ENCODE data around the gene FBXL13.
A peak's percentile ranks its signal among the peaks of the same experiment; 100 is the strongest.
"Not testable (repeated sequence)": the region's sequence is repeated elsewhere in the genome, so short reads cannot be mapped to it uniquely, and the experiment has no call there.

The FBXL13 gene

GRCh38 chr7:102913826-102914225, 160.8 kb downstream of the FBXL13 start:
- Histone ChIP-seq H3K4me3 (ENCODE audit: low read depth, low read length) (peak overlapping the region; percentile 69), H3K36me3 (replicated peaks) (peaks cover 3% of the 10 kb centered on the region), H3K27ac (peak overlapping the region; percentile 94), H3K27me3 (replicated peaks) (no peaks in the 10 kb centered on the region)
- DNase-seq, result peak; percentile 24
- in situ Hi-C loops (cut with HindIII; ENCODE audit: low pct_ligation_motif_present, low sequenced_read_pairs), result no loop called here
- TF ChIP-seq CTCF (IDR thresholded peaks at IDR 0.05; ENCODE audit: low read depth, low read length, missing control alignments), result no peak

- Histone ChIP-seq H3K27ac (peak within 1 kb of the TSS; percentile 94), H3K36me3 (replicated peaks) (no peaks in the 10 kb centered on the region), H3K27me3 (replicated peaks) (no peaks in the 10 kb centered on the region), H3K4me3 (ENCODE audit: low read depth, low read length) (peak within 1 kb of the TSS; percentile 69)
- no peak for TF ChIP-seq CTCF (IDR thresholded peaks at IDR 0.05; ENCODE audit: low read depth, low read length, missing control alignments)
- in situ Hi-C loops (cut with HindIII; ENCODE audit: low pct_ligation_motif_present, low sequenced_read_pairs), result no loop called here
- DNase-seq, result peak; percentile 96
These were observed 161.9 kb downstream of the FBXL13 start, which contains the start of gene LRRC17 for GRCh38 chr7:102912742-102913141. Gene LRRC17, plus strand, starts transcription at chr7:102913000. Its CDS starts 20,914 bp downstream, at chr7:102933914.

- Histone ChIP-seq H3K4me3 (ENCODE audit: low read depth, low read length) (no peak overlapping the region), H3K27me3 (replicated peaks) (no peaks in the 10 kb centered on the region), H3K27ac (no peak overlapping the region), H3K36me3 (replicated peaks) (no peaks in the 10 kb centered on the region)
- in situ Hi-C loops (cut with HindIII; ENCODE audit: low pct_ligation_motif_present, low sequenced_read_pairs), result no loop called here
- TF ChIP-seq CTCF (IDR thresholded peaks at IDR 0.05; ENCODE audit: low read depth, low read length, missing control alignments), result no peak
- no peak for DNase-seq
These were observed 165.9 kb downstream of the FBXL13 start for GRCh38 chr7:102908676-102909075.

- DNase-seq; in situ Hi-C loops (cut with HindIII; ENCODE audit: low pct_ligation_motif_present, low sequenced_read_pairs); H3K27ac ChIP-seq: not testable (repeated sequence)
These were observed 171.0 kb downstream of the FBXL13 start for GRCh38 chr7:102903576-102903975.

GRCh38 chr7:102902052-102902451, 172.5 kb downstream of the FBXL13 start:
- H3K36me3 ChIP-seq (replicated peaks); H3K27me3 ChIP-seq (replicated peaks); H3K4me3 ChIP-seq (ENCODE audit: low read depth, low read length); DNase-seq; in situ Hi-C loops (cut with HindIII; ENCODE audit: low pct_ligation_motif_present, low sequenced_read_pairs); H3K27ac ChIP-seq: not testable (repeated sequence)

More at GRCh38 chr7:102903576-102903975, 171.0 kb downstream of the FBXL13 start:
- not testable (repeated sequence) for H3K4me3 ChIP-seq (ENCODE audit: low read depth, low read length); H3K27me3 ChIP-seq (replicated peaks); H3K36me3 ChIP-seq (replicated peaks)

- Histone ChIP-seq H3K4me3 (ENCODE audit: low read depth, low read length) (no peak overlapping the region), H3K27me3 (replicated peaks) (no peaks in the 10 kb centered on the region), H3K27ac (no peak overlapping the region), H3K36me3 (replicated peaks) (no peaks in the 10 kb centered on the region)
- in situ Hi-C loops (cut with HindIII; ENCODE audit: low pct_ligation_motif_present, low sequenced_read_pairs), result no loop called here
- no peak for DNase-seq
- TF ChIP-seq CTCF (IDR thresholded peaks at IDR 0.05; ENCODE audit: low read depth, low read length, missing control alignments), result no peak
These were observed 176.1 kb downstream of the FBXL13 start for GRCh38 chr7:102898532-102898859.

GRCh38 chr7:102897856-102898531, 176.6 kb downstream of the FBXL13 start:
- TF ChIP-seq CTCF (IDR thresholded peaks at IDR 0.05; ENCODE audit: low read depth, low read length, missing control alignments), result no peak
- H3K36me3 ChIP-seq (replicated peaks), result no peaks in the 10 kb centered on the region
- H3K4me3 ChIP-seq (ENCODE audit: low read depth, low read length), result no peak overlapping the region
- no peak overlapping the region for H3K27ac ChIP-seq
- DNase-seq, result no peak
- in situ Hi-C loops (cut with HindIII; ENCODE audit: low pct_ligation_motif_present, low sequenced_read_pairs), result no loop called here
- H3K27me3 ChIP-seq (replicated peaks), result no peaks in the 10 kb centered on the region

Measured in brain microvascular endothelial cell (primary cell).